NOMO-1 treated with DMSO at 0.1 percent for 48 hours (cell line): Measurements from ENCODE around the gene XRN2.
A peak's percentile ranks its signal among the peaks of the same experiment; 100 is the strongest.

ENCODE experiments used
- DNase-seq: peaks from one replicate; lab custom pipeline; 2025; ENCODE audit not compliant: unreplicated experiment; lab: John Stamatoyannopoulos, UW

The XRN2 gene

DNA sequence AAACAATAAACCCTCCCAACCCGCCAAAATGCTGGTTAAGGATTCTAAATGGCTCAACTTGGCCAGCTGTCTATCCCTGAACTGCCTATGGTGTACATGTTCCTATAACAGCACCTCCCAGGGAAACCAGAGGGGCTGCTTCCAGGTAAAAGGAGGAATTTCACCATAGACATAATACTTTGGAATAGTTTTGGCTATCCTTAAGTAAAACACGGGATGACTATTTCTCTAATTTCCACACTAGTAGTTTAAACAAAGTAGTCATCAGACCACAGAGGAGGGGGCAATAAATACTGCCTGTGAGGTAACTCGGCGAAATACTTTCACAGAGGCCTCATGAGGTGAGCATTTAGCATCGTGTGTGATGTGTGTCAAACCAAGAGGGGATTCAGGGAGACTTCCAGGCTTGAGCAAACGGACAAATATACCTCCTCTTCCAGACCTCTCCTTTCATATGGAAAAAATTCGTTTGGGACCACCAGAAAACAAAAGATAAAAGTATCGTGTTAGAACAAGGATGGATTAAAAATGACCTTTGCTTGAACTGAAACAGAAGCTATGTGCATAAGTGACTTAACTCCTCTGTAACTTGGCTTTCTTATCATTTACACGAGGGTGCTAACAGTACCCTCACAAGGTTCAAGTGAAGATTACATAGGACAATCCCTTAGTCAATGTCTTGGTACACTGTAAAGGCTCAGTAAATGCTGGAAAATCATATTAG, 1.0 kb upstream of the XRN2 start:
- no peak for DNase-seq

GRCh38 chr20:21302664-21303060, 469 bp upstream of the XRN2 start:
- no peak for DNase-seq

- DNase-seq, result peak; percentile 13
Observed at GRCh38 chr20:21303872-21304586, 898 bp downstream of the XRN2 start.

DNA sequence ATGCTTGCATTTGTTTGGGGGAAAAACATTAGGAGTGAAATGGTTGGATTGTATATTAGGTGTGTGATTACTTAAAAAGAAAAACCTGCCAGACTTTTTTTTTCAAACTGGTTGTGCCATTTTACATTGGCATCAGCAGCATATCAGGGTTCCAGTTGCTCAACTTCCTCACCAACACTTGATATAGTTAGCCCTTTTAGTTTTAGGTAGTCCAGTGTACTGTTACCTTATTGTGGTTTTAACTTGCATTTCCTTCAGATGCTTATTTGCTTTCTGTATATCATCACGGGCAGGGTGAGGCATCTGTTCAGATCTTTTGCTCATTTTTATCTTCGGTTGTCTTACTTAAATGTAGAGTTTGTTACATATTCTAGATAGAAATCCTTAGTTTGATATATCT, 5.2 kb downstream of the XRN2 start:
- no peak for DNase-seq

- no peak for DNase-seq
Observed at GRCh38 chr20:21309678-21310467, 6.7 kb downstream of the XRN2 start.

GRCh38 chr20:21312813-21313474, 9.8 kb downstream of the XRN2 start:
- DNase-seq, result no peak

- no peak for DNase-seq
Observed at GRCh38 chr20:21315138-21315537, 12.0 kb downstream of the XRN2 start.

DNA sequence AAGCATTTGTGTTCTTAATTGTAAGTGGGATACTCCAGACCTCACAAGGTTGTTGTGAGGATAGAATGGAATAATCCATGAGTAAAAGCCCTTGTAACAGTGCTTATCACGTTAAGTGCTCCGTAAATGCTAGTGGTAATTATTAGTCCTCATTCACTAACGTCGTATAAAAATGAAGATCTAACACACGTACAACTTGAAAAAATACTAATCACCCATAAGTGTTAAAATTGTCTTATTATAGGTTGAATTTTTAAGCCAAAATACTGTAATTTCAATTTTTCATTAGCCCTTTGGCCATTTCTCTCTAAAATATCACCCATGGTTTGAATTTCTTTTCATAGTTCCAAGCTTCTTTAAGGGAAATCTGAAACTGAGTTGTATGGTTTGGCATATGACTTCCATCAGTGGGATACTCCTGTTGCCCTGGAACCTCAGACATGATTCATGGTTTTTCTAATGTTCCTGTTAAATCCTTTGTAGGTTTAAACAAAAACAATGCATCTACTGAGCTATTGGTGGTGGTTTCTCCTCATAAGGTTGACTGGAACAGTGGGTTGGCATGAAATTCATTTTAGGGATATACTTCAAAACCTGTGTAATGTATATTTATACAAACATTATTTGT, 19.1 kb downstream of the XRN2 start:
- DNase-seq, result no peak

DNA sequence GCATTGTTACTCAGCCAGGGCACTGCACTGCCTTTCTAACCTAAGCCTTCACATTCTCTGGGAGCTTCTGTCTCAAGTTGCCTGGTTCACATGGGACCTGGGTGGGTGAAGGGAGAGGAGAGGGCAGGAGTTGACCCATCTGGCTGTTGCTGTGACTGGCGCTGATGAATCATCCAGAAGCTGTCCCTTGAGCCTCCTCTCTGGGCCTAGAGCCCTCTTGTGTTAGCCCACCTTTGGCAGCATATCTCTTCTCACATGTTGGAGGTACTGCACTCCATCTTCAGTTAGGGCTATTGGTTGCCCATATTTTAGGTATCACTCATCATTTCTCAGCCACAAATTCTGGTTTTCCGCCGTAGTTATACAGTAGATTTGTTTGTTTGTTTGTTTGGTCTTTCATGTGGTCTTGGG, 19.8 kb downstream of the XRN2 start:
- DNase-seq, result no peak

GRCh38 chr20:21323640-21324039, 20.5 kb downstream of the XRN2 start:
- DNase-seq, result no peak

DNA sequence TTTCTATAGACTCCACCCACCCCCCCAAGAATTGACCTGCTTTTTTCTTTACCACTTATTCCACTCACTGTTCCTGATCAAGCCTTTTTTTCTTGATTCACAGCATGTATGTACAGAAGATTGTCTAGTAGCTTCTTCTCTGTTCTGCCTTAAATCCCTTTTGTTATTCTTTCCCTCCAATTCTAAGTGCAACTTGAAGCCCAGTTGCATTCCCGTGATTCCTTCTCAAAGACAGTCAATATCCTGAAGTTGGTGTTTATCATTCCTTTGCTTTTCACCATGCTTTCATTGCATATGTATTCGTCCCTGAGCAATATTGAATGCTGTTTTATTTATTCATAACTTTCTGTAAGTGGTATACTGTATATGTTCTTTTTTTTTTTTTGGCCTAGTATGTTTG, 21.0 kb downstream of the XRN2 start:
- DNase-seq, result no peak

DNA sequence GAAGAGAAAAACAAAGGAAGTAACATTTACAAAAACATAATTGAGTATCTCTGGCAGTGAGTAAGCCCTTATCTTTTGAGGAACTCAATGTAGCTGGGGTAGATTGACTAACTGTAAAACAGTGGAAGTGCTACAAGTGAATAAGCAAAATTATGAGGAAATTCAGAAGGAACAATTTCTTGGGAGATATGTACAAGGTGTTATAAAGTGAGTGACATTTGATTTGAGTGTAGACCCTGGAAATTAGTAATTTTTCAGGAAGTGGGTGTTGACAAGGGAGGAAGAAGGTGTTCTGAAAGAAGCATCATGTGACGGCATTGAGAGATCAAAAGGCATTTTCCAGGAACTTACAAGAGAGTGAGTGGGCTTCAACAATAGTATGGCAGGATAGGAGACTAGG, 22.2 kb downstream of the XRN2 start:
- DNase-seq, result peak; percentile 68

- DNase-seq, result peak; percentile 16
Observed at GRCh38 chr20:21326700-21327099, 23.6 kb downstream of the XRN2 start.

DNA sequence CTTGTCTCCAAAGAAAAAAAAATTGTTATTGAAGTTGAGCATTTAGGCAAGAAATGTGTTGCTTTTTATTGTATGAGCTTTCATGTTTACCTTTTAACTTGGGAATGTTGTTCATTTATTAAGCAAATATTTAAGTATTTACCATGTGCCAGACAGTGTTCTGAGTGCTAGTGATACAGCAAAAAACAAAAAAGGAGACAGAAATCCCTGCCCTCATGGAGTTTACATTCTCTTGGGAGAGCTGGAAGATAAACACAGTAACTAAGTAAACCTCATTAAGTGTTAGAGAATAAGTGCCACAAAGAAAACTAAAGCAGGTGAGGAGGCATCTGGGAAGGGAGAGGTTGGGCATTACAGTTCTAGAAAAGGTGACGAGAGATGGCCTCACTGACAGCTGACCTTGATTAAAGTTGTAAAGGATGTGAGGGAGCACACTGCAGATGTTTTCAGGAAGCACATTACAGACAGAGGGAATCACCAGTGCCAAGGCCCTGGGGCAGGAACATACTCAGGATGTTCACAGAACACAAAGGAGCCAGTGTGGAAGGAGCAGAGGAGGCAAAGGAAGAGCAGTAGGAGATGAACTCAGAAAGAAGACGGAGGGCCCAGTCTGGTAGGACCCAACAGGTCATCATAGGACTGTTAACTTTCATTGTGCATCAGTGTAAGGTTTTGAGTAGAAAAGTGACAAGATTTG, 33.5 kb downstream of the XRN2 start:
- no peak for DNase-seq

- DNase-seq, result no peak
Observed at GRCh38 chr20:21338291-21338690, 35.2 kb downstream of the XRN2 start.

- peak; percentile 45 for DNase-seq
Observed at GRCh38 chr20:21339499-21339898, 36.4 kb downstream of the XRN2 start.

GRCh38 chr20:21340991-21341697, 38.0 kb downstream of the XRN2 start:
- DNase-seq, result no peak

GRCh38 chr20:21342656-21343345, 39.7 kb downstream of the XRN2 start:
- no peak for DNase-seq
